Kidney tubule cell (primary cell): Measurements from ENCODE around the gene PCTP.

ENCODE experiments used
- DNase-seq: peaks from one replicate; pipeline ENCODE4 v3.0.0-alpha.2; 2018; ENCODE audit warnings: low spot score

Gene PCTP

DNA sequence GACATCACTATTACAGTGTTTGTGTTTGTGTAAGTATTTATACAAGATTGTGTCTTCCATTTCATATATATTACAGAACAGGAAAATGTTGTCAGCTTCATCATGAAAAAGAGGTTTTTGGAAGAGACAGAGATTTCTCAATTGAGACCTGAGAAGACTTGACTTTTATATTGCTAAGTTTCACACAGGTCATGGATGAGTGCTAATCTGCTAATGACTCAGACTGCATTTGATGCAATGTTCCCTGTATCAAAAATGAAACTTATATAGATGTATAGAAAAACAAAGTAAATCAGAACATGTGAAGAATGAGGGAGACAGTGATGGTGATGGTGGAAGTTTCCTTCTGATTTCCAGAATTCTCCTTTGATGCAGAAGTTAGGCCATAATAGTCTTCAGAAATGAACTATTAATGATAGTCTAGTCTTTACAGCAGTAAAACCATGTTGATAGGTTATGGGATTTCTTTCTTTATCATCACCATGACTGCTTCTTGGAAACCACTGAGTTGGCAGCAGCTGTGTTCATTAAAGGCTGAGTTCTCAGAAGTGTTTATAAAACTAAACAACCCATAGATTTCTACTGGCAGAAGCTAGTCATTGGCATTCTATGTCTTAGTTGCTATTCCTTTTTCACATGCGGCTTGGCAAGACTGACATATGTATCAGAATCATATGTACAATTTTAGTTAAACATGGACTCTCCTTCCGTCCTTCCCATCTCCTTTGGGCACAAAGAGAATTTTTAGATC is 56.1 kb downstream of the PCTP start:
- DNase-seq: no peak

- DNase-seq: no peak
Observed at GRCh38 chr17:55811536-55811935, 60.7 kb downstream of the PCTP start.

GRCh38 chr17:55812323-55812722 is 61.5 kb downstream of the PCTP start:
- no peak for DNase-seq

DNA sequence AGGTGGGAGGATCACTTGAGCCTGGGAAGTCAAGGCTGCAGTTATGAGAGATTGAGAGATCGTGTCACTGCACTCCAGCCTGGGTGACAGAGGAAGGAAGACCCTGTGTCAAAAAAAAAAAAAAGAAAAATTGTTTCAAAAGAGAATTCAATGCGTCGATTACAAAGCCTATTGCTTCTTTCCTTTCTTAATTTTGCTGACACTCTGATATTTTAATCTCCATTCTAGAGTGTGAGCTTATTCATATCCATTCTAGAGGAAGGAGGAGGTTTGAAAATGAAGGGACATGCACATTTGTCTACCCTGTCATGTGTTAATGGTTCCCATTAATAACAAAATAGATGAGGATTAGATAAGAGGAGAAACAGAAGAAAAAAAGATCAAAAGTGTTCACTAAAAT is 63.1 kb downstream of the PCTP start:
- no peak for DNase-seq

GRCh38 chr17:55814377-55814776 is 63.5 kb downstream of the PCTP start:
- peak; percentile 61 for DNase-seq

DNA sequence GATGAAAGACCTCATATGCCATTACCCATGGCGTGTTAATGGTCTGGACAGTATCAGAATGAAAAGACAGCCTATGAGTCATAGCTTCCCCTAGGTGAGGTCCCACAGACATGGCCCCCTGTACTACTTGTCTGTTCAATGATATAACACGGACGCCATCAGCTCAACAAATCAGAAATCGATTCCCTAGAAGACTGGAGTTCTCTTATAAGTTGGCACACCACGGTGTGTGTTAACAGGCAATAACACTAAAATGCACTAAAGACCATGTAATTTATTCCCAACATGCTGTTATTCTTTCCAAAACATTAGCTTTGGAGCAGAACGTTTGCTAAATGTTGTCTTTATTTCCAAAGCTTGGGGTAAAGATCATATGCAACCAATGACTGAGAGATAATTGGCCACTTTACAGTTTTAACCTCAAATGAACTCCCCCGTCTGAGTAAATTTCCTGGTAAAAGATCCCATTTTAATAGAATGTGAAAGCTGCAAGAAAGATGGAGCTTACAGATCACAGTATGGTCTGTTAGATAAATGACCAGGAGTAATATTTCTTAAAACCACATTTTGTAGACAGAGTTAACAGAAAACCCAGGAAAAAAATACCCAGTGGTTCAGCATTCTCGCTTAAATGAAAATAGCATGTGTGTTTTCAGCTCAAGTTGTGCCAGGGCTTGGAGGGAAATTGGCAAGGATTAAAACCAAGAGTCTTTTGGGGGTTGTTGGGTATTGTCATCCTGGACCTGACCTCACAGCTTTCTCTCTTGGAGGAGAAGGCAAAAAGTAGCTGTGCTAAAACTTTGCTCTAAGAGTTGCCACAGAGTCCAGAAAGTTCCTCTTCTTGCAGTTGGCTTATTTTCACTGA is 65.9 kb downstream of the PCTP start:
- DNase-seq: no peak

DNA sequence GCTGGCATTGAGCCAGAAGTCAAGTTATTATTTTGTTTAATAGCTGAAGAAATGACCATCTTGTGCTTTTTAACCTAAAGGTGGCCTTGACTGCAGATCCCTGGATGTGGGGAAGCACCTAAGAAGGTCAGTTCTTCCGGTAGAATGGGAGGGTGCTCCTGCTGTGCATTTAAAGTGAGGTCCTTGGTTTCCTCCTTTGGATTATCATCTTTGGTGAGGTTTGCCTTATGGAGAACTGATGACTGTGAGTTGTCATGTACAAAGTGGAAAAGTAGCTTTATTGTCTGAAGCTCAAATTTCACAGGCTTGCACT is 66.5 kb downstream of the PCTP start:
- DNase-seq: no peak

GRCh38 chr17:55818026-55818425 is 67.2 kb downstream of the PCTP start:
- no peak for DNase-seq

GRCh38 chr17:55818451-55819375 is 67.9 kb downstream of the PCTP start:
- no peak for DNase-seq

GRCh38 chr17:55820675-55821074 is 69.8 kb downstream of the PCTP start:
- DNase-seq: no peak

- no peak for DNase-seq
Observed at GRCh38 chr17:55822028-55822427, 71.2 kb downstream of the PCTP start.

- DNase-seq: peak; percentile 13
Observed at GRCh38 chr17:55825213-55825612, 74.4 kb downstream of the PCTP start.
